ENCODE measurements around the gene ADGRL3.

GRCh38 chr4:61373901-61374440 is 173.8 kb downstream of the ADGRL3 start:
- TF ChIP-seq CTCF (IDR thresholded peaks at IDR 0.05): no peak
- no peak for TF ChIP-seq POLR2AphosphoS5 (IDR thresholded peaks at IDR 0.05)

Data from suprapubic skin (tissue), 3 donors.